Measurements from ENCODE around the gene NAPEPLD.
A peak's percentile ranks its signal among the peaks of the same experiment; 100 is the strongest.
"Not testable (repeated sequence)": the region's sequence is repeated elsewhere in the genome, so short reads cannot be mapped to it uniquely, and the experiment has no call there.

Gene NAPEPLD

DNA sequence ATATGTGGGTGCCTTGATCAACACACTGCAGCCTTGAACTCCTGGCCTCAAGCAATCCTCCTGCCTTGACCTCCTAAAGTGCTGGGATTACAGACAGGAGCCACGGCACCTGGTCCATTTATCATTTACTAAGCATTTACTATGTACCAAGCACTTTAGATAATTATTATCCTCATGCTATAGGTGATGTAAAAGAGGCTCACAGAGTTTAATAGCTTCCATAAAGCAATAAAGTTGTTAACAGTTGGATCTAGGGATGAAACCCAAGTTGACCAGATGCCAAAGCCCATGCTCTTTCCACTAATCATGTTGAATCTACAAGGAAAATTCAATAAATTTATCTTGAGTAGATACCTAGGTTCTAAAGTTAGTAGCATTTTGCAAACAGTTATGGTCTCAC is 5.0 kb downstream of the NAPEPLD start:
- no peak for DNase-seq

DNA sequence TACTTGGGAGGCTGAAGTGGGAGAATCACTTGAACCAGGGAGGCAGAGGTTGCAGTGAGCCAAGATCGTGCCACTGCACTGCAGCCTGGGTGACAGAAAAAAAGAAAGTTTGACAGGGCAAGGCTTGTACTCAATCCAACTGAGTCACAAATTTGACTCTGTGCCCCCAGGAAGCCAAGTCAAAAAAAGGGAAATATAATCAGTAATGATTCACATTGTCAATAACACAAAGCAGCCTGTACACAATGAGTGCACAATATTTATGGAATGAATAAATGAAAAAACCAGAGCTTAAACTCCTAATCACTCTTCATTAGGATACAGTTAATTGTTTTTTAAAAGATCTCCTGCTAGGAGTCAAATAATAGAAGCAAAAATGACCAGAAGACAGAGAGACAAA is 6.4 kb downstream of the NAPEPLD start:
- DNase-seq, result no peak

DNA sequence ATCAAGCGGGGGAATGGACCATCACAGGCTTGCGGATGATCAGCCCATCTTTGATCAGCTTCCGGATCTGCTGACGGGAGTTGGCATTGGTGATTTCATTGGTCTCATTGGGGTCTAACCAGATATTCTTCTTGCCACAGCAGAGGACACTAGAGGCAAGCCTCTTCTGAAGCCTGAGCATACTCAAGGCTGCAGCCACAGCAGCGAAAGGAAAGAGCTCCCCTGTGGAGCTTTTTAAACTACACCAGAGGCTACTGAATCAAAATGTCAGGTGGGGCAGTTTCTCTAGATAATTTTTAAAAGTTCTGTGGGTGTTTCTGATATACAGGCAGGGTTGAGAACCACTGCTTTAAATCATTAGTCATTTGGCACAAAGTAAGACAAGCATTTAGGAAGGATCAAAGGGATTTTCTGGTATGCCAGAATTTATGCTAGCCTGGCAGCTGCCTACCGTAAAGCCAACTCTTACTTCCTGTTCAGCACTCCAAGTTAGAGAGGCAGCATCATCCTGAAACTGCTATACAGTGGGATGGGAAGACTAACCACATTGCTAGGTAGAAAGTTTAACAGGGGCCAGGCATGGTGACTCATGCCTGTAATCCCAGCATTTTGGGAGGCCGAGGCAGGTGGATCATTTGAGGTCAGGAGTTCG is 7.0 kb downstream of the NAPEPLD start:
- DNase-seq, result no peak

DNA sequence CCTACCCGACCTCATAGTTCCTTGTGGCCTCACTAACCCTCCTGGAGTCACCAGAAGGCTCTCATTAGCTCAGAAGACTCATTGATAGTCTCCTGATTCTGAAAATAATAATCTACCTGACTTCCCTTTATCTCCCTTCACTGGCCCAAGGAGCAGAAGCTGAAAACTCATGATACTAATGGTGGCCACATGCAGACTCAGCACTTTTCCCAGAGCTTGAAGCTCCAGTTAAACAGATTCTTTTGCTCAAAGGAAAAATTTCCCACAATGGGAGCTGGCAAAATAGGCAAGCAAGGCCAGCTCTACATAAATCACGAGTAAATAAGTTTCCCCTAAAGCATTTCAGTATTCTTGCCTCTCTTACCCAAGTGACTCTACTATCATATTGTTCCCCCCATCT is 8.2 kb downstream of the NAPEPLD start:
- DNase-seq, result no peak

DNA sequence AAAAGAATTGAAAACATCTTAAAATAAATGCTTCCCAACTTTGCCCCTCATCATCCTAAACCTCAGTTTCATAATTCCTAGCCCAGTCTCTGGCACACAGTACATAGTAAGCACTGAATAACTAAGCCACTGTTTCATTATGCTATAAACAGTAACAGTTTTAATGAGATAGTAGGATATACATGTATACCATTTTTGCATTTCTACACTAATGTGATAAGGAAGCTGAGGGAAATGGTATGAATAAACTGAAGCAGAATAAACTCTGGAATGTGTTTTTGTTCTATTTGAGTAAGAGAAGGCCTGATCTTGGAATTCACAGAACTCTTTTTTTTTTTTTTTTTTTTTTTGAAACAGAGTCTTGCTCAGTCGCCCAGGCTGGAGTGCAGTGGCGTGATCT is 8.8 kb downstream of the NAPEPLD start:
- no peak for DNase-seq

DNA sequence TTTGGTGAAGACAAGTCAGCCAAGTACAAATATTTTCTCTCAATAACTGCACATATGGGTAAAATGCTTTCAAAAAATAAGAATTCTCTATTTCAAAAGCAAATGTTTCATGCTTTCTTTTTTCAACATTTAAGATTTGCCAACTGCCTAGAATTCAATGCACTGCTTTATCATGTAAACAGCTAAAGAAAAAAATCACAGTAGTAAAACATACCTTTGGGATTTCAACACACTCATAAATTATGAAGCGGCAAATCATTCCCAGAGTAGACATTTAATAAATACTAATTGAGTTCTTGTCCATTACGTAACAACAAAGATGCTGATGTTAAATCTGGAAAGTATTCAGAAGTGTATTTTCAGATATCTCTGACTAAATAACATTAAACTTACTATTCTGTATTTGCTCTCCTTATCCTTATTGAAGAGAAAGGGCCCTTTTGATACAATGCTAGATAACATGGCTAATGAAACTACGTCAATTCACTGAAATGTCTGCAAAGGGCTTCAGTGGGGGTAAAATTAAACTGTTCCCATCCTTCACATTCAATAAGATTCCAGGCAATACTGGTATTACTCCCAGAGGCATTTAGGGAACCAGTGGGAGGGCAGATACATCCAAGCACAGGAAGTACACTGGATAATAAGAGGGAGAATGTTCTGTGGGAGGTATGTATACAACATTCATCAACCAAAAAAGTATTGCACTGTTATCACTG is 13.9 kb downstream of the NAPEPLD start:
- DNase-seq, result no peak

DNA sequence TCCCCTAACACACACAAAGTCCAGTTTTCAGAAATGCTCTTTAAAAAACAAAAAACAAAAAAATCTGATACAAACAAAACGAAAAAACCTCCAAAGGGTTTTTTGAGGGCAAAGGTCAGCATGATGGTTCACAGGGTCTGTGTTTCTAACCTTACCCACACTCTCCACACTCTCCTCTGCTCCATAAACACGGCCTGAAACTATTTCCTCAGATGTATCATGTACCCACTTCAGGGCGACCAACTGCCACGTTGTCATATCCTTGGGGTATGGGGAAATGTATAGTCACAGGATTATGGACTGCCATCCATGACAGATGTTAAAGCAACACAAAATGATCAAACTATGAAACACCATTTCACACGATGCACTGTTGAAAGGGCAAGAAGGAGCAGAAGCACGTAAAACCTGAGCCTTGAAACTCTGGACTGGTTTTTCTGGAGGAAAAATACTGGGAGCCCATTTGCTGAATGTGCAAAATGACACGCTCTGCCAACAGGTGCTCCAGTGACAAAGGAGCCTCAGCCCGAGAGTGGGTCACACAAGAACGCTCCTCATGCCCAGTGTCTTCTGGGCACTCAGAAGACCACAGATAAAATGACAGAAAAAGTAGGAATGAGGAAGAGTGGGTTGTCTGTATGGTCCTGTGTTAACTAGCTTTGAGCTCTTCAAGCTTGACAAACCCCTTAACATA is 15.8 kb downstream of the NAPEPLD start:
- DNase-seq, result no peak

DNA sequence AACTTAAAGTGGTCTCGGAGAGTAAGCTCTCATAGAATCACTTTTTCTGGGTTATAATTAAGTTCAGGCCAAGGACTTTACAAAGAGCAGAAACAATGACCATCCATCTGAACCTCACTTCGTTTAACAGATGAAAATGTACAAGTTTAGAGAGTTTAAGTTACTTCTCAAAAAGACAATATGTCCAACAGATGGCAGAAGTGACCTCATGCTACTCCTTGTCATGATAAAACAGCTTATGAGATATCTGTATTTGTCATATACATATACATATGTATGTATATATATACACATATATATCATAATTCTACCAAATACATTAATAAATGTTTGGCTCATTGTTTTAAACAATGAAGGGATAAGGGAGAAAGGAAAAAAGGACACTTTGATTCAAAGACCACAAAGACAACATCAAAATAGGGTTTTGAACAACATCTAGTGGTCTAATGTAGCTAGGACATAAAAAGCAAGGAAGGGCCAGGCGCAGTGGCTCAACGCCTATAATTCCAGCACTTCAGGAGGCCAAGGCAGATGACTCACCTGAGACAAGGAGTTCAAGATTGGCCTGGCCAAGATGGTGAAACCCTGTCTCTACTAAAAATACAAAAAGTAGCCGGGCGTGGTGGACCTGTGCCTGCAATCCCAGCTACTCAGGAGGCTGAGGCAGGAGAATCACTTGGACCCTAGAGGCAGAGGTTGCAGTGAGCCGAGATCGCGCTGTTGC is 17.8 kb downstream of the NAPEPLD start:
- no peak for DNase-seq

DNA sequence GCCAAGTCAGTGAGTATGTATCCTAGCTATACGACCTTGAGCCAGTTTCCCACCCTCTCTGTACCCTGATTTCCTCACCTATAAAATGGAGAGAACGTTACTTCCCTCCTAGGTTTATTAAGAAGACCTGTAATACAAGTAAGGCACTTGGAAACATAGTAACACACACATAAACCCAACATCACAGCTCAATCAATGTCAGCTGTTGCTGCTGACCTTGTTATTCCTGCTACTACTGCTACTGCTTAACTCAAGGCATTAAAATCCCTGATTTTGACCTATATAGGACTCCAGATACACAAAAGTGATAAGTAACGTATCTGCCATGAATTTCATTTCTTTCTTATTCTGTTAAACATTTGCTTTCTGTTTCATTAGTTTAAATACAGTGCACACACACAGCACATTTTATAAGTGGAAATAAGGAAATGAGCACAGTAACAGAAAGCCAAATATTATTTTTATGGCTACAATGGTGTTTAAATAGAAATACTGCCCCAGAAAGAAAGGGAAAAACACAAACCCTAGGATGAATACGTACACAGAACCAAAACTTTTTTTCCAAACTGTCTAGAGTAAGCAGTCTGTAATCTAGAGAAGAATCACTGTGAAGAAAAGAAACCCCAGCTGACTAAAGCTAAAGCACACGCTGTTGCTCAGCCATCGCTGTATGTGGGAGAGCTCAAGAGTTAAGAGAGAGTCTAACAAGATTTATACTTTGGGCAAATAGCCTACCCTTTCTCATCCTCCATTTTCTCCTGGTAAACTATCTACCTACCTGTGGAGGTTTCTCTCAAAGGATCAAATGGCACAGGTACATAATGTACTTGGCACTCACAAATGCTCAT is 19.0 kb downstream of the NAPEPLD start:
- DNase-seq, result no peak

DNA sequence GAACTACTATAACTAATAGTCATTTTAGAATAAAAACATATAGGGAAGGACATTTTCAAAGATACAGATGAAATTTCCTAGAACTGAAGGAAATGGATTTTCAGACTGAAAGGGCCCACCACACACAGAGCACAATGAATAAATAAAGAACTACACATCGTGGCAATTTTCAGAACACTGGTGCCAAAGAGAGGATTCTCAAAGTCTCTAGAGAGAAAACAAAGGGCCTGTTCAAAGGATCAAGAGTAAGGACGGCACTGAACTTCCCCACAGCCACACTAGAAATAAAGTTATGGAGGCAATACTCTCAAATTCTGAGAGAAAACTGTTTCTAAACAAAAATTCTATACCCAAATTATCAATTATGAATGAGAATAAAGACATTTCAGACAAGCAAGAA is 21.9 kb downstream of the NAPEPLD start:
- DNase-seq, result no peak

DNA sequence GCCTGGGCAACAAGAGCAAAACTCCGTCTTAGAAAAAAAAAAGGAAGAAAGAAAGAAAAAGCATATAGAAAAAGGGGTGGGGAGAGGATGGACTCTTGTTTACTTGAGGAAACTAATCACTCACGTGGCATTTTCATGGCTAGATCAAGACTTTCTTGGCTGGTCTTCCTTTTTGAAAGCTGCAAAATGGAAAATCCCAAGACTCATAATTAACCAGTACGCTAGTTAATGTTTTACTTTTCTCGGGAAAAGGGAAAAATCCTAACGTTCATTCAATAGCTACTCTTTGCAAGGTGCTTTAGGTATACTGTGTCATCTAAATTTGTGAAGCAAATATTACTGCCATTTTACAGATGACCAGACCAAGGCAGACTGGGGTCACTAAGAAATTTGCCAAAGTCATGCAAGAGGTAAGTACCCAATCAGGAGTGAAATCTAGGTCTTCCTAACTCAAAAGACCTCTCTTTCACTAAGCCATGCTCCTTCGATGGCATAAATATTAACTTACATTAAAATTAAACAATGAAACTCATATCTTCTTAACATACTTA is 24.4 kb downstream of the NAPEPLD start:
- DNase-seq, result no peak

DNA sequence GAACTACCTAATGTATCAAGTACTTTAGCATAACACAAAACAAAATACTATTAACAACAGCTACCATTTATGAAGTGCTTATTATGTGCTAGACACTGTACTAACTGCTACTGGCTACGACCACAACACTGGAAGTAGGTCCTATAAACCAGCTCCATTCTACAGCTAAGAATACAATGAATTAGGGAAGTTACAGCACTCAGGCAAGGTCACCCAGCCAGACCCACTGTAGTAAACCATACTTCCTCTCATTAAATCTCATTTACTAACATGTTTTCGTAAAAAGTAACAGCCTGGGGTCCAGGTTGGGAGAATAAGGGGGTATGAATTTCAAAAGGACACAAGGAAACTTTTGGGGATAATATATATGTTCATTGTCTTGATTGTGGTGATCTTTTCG is 25.4 kb downstream of the NAPEPLD start:
- DNase-seq, result peak in 2 of 3 donors; percentile 8 to 10

DNA sequence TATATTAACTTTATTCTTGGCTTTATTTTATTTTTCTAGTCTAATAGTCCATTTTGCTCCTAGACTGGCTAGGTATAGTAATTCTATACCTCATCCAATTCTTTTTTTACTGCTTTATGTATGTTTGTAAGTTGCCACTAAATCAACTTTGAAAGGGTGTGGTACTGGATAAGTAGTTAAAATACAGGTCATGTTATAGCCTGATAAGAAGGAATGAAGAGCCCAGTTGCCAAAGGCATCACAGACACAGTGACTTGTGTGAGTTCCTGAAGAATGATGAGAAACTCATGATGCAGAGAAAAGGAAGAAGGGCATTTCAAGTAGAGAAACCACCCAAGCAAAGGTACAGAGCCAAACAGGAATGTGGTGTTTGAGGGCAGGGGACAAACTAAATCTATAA is 27.3 kb downstream of the NAPEPLD start:
- no peak for DNase-seq

DNA sequence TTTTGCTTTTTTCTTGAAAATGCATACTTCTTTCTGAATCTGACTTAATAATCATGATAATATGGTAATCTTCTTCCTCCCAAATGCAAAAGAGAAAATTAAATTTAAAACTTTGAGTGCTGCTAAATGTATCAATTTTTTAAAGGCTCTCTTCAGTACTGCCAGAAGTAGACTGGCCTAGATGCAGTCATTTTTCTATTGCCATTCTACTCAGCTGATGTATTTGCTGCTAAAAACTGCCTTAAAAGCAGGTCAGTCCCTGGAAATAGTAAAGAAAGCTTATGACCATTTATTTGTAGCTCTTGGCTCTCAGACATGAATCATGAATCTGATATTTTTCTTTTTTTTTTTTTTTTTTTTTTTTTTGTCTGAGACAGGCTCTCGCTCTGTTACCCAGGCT is 28.5 kb downstream of the NAPEPLD start:
- no peak for DNase-seq

DNA sequence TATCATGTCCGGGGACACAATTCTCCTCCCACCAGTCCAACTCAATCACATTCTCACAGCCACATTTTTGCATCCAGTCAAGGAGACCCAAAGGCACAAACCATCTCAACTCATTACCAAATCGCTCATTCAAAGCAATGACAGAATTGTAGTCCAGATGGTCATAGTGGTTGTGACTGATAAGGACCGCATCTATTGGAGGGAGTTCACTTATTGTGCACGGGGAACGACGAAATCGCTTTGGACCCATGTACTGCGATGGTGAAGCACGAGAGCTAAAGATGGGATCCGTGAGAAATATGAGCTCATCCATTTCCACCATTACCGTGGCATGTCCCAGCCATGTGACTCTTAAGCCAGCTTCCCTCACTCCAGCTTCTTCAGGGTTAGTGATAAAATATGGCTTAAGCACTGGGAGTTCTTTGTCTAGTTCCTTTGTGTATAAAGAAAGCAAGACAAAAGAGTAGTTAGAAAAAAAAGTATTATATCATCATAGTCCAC is 29.1 kb downstream of the NAPEPLD start:
- DNase-seq, result no peak

DNA sequence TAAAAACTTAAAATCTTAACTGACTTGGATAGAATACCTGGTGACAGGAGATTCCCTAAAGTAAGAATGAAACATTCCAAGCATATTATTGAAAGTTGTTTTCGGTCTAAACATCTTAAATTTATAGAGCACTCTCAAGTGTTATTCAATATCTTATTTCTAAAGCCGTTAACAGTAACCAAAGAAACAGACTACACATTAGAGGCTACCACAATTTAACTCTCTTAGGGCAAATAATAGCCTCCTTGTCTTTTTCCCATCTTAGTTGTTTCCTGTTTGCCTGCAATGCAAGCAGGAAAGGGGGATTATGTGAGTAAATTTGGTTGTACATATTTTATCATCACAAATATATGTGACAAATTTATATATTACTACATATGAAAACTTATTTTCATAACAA is 31.4 kb downstream of the NAPEPLD start:
- DNase-seq, result no peak

DNA sequence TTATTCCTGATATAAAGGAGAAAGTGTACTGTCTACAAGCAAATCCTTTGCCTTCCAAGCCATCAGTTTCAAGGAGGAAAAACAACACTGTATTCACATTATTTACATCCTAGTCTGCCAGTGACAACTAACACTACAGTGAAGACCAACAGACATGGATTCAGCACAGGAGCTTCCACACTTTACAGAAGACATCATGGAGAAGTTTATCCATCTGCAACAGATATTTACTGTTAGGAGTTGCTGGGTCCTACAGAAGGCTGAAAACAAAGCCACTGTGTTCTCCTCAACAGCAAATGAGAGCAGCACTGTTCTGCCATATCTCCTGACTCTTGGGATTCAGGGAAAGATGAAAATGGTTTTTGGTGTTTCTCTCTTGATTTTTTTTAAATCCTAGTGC is 31.9 kb downstream of the NAPEPLD start:
- DNase-seq, result no peak

DNA sequence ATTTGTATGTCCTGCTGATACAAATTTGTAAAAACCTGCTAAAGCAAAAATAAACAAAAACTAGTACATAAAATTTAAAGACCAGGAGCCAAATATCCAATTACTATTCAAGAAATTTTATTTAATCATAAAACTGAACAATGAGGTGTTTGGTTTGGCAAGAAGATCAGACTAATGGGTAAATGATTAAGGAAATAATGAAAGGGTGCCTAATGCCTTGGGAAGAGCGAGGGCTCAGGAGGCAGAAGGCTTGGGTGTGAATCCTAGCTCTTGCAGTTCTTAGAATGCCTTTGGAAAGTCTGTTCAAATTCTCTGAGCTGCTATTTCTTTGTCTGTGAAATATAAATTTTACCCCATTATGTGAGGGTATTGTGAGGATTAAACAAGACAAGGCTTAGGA is 32.4 kb downstream of the NAPEPLD start:
- no peak for DNase-seq

DNA sequence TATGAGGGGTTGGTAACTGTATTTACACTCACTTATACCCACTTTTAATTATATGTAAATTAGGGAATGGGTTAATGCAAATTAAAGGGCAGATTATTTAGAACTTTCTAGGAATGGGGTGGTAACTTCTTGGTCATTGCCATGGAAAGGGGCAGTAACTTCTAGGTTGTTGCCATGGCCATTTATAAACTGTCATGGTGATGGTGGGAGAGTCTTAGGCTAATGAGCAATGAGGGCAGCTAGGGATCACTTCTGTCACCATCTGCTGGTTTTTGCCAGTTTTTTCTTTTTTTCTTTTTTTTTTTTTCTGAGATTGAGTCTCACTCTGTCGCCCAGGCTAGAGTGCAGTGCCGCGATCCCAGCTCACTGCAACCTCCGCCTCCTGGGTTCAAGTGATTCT is 33.1 kb downstream of the NAPEPLD start:
- no peak for DNase-seq

DNA sequence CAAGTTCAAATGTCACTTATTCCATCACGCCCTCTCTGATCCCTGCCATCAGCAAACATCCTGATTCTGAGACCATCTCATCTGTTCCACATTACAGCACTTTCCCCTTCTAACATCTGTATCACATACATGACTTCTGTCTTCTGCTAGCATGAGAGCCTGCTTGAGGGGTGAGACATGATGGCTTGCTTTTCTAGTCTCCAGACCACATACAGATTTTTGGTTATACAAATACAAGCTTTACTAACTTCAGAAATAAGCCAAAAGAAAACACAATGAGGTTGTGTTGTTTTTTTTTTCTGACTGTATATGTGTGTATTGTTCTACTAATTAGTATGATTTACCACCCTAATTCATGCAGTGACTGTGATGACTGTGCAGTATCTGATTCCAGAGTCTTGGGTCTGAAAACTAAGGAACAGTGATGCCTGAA is 34.3 kb downstream of the NAPEPLD start:
- no peak for DNase-seq

DNA sequence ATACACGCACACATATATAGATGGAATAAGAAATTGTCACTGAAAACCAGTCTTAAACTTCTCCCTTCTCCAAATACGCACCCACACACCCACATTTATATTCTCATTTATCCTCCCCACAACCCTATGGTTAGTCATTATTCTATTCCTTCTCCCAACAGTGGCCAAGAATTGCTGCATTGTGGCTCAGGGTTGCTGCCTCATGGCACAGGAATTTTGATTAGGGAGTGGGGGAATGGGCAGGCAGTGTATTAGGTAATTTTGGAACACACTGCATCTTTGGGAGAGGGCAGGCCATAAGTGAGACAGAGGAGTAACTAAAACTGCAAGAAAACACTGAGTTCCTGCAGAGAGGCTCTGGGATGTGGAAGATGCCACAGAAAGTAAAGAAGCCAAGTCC is 35.7 kb downstream of the NAPEPLD start:
- no peak for DNase-seq

DNA sequence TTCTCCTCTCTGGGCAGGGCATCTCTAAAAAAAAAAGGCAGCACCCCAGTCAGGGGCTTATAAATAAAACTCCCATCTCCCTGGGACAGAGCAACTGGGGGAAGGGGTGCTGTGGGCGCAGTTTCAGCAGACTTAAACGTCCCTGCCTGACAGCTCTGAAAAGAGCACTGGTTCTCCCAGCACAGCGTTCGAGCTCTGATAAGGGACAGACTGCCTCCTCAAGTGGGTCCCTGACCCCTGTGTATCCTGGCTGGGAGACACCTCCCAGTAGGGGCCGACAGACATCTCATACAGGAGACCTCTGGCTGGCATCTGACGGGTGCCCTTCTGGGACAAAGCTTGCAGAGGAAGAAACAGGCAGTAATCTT is 42.2 kb downstream of the NAPEPLD start:
- DNase-seq, result not testable (repeated sequence)
